CD14-positive monocyte (primary cell): ENCODE data around the gene CGB8. TPM values are rescaled to one million over a fixed set of nuclear protein-coding genes. Genes with fewer than 3 reads are reported as not detected.

Experiments used
- DNase-seq, 3 donors: peaks; one replicate each; pipeline ENCODE4 v3.0.0-alpha.2; 2011 to 2022
- H2AFZ ChIP-seq: 2 replicates; pipeline ENCODE4 v1.6.0; 2012; ENCODE audit warnings: mild to moderate bottlenecking, low read depth, low read length, inconsistent platforms; ENCODE audit not compliant: insufficient read depth, poor library complexity, severe bottlenecking
- H3K27ac ChIP-seq, 2 donors: 1 replicate in 1 of 2; 2 replicates in 1 of 2; pipeline ENCODE4 v1.5.1; 2012 to 2013; ENCODE audit warnings: low read length in 2 of 2, control low read depth in 1 of 2, inconsistent platforms in 1 of 2, low read depth in 1 of 2, mild to moderate bottlenecking in 1 of 2
- H3K27me3 ChIP-seq, 2 donors: one replicate each; pipeline versions ENCODE4 v1.6.0 to v1.6.1; 2011 to 2013; ENCODE audit warnings: low read length in 2 of 2; ENCODE audit not compliant: control insufficient read depth in 2 of 2, insufficient read depth in 2 of 2
- H3K36me3 ChIP-seq, 2 donors: replicated peaks in 1 of 2; 1 replicate in 1 of 2; 2 replicates in 1 of 2; pipeline versions ENCODE4 v1.5.1 to v1.6.1; 2012 to 2013; ENCODE audit warnings: low read length in 2 of 2, control low read depth in 1 of 2, inconsistent platforms in 1 of 2, mild to moderate bottlenecking in 1 of 2; ENCODE audit not compliant: insufficient read depth in 2 of 2, control insufficient read depth in 1 of 2
- H3K4me1 ChIP-seq, 2 donors: 1 replicate in 1 of 2; 2 replicates in 1 of 2; pipeline versions ENCODE4 v1.5.1 to v1.6.1; 2012 to 2013; ENCODE audit warnings: low read length in 2 of 2, control low read depth in 1 of 2, inconsistent platforms in 1 of 2, mild to moderate bottlenecking in 1 of 2, moderate library complexity in 1 of 2; ENCODE audit not compliant: insufficient read depth in 2 of 2, control insufficient read depth in 1 of 2
- H3K4me2 ChIP-seq: replicated peaks from 2 replicates; pipeline ENCODE3; 2012; ENCODE audit warnings: low read length, moderate library complexity, mild to moderate bottlenecking; ENCODE audit not compliant: poor library complexity, severe bottlenecking; ENCODE audit errors: extremely low read depth
- H3K4me3 ChIP-seq, 3 experiments: fragments of 200-600 bp in 1 of 3; sonication (generic) in 1 of 3; replicated peaks in 1 of 3; 1 replicate in 2 of 3; 2 replicates in 1 of 3; pipeline ENCODE4 v1.5.1; 2011 to 2013; ENCODE audit warnings: low read length in 3 of 3, mild to moderate bottlenecking in 3 of 3, control low read depth in 2 of 3, low read depth in 2 of 3, inconsistent platforms in 1 of 3, moderate library complexity in 1 of 3
- H3K79me2 ChIP-seq: 2 replicates; pipeline ENCODE4 v1.6.0; 2012; ENCODE audit warnings: mild to moderate bottlenecking, control low read depth, inconsistent platforms, low read length, moderate library complexity; ENCODE audit not compliant: insufficient read depth
- H3K9ac ChIP-seq: 2 replicates; pipeline ENCODE4 v1.6.0; 2017; ENCODE audit warnings: low read length, mild to moderate bottlenecking; ENCODE audit not compliant: insufficient read depth, poor library complexity, severe bottlenecking
- H3K9me3 ChIP-seq, 2 donors: replicated peaks in 1 of 2; 1 replicate in 1 of 2; 2 replicates in 1 of 2; pipeline versions ENCODE4 v1.5.1 to v1.6.1; 2012 to 2013; ENCODE audit warnings: low read length in 2 of 2, control low read depth in 1 of 2; ENCODE audit not compliant: control insufficient read depth in 1 of 2, insufficient read depth in 1 of 2
- H4K20me1 ChIP-seq: 2 replicates; pipeline ENCODE4 v1.6.0; 2012; ENCODE audit warnings: mild to moderate bottlenecking, low read length, control low read depth, moderate library complexity; ENCODE audit not compliant: insufficient read depth
- H3K27ac Mint-ChIP-seq, 7 donors: one replicate each; pipeline ENCODE4 v1.8.0; 2020; ENCODE audit warnings: mild to moderate bottlenecking in 7 of 7, mixed read lengths in 7 of 7, moderate library complexity in 6 of 7, inconsistent platforms in 2 of 7
- H3K27me3 Mint-ChIP-seq, 3 donors: one replicate each; pipeline ENCODE4 v1.8.0; 2021 to 2022; ENCODE audit warnings: low read depth in 3 of 3, mild to moderate bottlenecking in 3 of 3, mixed read lengths in 3 of 3, moderate library complexity in 3 of 3, inconsistent platforms in 1 of 3
- H3K36me3 Mint-ChIP-seq, 2 donors: one replicate each; pipeline ENCODE4 v1.8.0; 2020; ENCODE audit warnings: mixed read lengths in 2 of 2, inconsistent platforms in 1 of 2, mild to moderate bottlenecking in 1 of 2
- H3K4me1 Mint-ChIP-seq: one replicate; pipeline ENCODE4 v1.8.0; 2020; ENCODE audit warnings: mild to moderate bottlenecking, mixed read lengths
- H3K4me3 Mint-ChIP-seq, 2 donors: one replicate each; pipeline ENCODE4 v1.8.0; 2020; ENCODE audit warnings: mild to moderate bottlenecking in 2 of 2, mixed read lengths in 2 of 2, moderate library complexity in 1 of 2
- H3K9me3 Mint-ChIP-seq, 7 donors: one replicate each; pipeline ENCODE4 v1.8.0; 2020 to 2022; ENCODE audit warnings: mixed read lengths in 7 of 7, mild to moderate bottlenecking in 6 of 7, moderate library complexity in 6 of 7, inconsistent platforms in 2 of 7
- WGBS: methylation state at CpG from one replicate; pipeline ENCODE4 v1.1.5; 2013; ENCODE audit warnings: missing lambda C conversion rate; ENCODE audit not compliant: insufficient coverage; 5-methylcytosine and 5-hydroxymethylcytosine counted together
- intact Hi-C, 2 donors: fragments of 100-400 bp; cut with micrococcal nuclease; formaldehyde crosslinking; loops; one replicate each; pipeline versions ENCODE4 v1.15.0 to v1.15.1; 2023
- polyA plus RNA-seq, 3 donors: library from polyadenylated mRNA; depleted of rRNA in 1 of 3; unstranded in 2 of 3; stranded (reverse) in 1 of 3; fragments of 300-500 nt in 2 of 3; fragments of >200 nt in 1 of 3; fragmentation: Illumina TruSeq in 2 of 3; gene quantifications; 1 replicate in 2 of 3; 2 replicates in 1 of 3; pipeline ENCODE4 v1.2.3, GENCODE V29; 2012 to 2021
- TF ChIP-seq, protein P1 (sequence below): fragments of 200-600 bp; IDR thresholded peaks from one replicate; pipeline ENCODE4 v1.8.0; 2022; ENCODE audit warnings: antibody characterized with exemption, mild to moderate bottlenecking

Gene CGB8
- polyA plus RNA-seq, 3 donors: not detected

DNA sequence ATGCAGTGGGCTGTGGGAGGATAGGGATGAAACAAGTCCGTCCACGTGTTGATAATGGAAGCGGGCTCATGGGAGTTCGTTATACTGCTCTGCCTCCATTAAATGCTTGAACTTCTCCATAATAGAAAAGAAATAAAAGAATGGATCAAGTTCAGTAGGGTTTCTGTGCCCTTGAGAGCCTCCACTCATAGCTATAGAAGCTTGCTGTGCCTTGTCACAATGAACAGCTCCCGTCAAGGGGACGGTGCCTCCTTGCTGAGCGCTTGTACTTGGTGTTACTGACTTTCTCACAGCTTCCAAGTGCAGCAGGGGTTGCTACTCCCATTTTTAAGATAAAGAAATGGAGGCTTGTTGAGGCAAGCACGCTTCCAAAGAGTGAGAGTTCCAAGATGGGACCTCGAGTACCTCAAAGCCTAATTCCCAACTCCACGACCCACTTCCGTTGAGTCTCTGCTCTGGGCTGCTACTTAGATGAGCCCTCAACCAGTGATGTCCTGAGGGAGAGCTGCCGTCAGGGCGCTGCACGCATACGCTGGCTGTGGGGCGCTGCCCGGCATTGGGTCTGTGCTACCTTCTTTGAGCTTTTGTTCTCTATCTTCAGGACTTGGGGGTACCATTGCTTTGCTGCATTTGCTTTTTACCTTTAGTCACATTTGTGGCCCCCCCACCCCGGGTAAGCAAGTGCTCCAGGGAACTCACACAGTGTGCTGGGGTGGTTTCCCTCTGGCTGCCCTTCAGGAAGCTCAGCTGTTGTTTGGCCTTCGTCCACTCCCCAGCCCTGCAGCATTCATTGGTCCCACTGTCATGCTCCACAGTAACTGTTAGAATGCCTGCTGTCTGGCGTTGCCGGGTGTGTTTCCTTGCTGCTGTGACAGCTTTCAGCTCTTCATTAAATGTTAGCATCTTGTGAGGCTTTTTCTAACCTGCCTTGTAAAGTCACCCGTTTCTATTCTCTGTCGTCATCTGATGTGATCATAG lies 45.9 kb upstream of the CGB8 start:
- no peaks in the 10 kb centered on the region for H3K9me3 ChIP-seq
- no peaks in the 10 kb centered on the region for H3K4me1 ChIP-seq
- no peaks in the 10 kb centered on the region for H3K9me3 Mint-ChIP-seq
- H3K4me3 Mint-ChIP-seq: no peak overlapping the region
- H3K4me1 Mint-ChIP-seq: no peaks in the 10 kb centered on the region
- no peak overlapping the region for H3K4me2 ChIP-seq
- peaks cover 53% of the 10 kb centered on the region for H3K79me2 ChIP-seq
- peaks cover 0 to 1% (median 0%) of the 10 kb centered on the region in 3 donors for H3K27me3 Mint-ChIP-seq
- peak overlapping the region in 3 of 7 donors; percentile 4 to 23 (median 10) for H3K27ac Mint-ChIP-seq
- no peaks in the 10 kb centered on the region for H3K27me3 ChIP-seq
- H3K36me3 Mint-ChIP-seq: peaks cover 79 to 97% of the 10 kb centered on the region in 2 donors
- intact Hi-C loops: loop anchor here (5.0 to 10.0 kb wide), 5 partner anchors 53 to 230 kb away; partner anchors contain the start of gene SLC6A16 (in 1 of the 2)
- WGBS: 96% methylated on average over 16 of the region's 23 CpGs
- H3K27ac ChIP-seq: no peak overlapping the region
- no peak overlapping the region for H3K4me3 ChIP-seq
- H3K36me3 ChIP-seq: peaks cover 85 to 100% of the 10 kb centered on the region in 2 donors
- TF ChIP-seq, protein P1, sequence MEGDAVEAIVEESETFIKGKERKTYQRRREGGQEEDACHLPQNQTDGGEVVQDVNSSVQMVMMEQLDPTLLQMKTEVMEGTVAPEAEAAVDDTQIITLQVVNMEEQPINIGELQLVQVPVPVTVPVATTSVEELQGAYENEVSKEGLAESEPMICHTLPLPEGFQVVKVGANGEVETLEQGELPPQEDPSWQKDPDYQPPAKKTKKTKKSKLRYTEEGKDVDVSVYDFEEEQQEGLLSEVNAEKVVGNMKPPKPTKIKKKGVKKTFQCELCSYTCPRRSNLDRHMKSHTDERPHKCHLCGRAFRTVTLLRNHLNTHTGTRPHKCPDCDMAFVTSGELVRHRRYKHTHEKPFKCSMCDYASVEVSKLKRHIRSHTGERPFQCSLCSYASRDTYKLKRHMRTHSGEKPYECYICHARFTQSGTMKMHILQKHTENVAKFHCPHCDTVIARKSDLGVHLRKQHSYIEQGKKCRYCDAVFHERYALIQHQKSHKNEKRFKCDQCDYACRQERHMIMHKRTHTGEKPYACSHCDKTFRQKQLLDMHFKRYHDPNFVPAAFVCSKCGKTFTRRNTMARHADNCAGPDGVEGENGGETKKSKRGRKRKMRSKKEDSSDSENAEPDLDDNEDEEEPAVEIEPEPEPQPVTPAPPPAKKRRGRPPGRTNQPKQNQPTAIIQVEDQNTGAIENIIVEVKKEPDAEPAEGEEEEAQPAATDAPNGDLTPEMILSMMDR: no peak
- peaks cover 92% of the 10 kb centered on the region for H4K20me1 ChIP-seq
- no peak for DNase-seq
- H3K9ac ChIP-seq: no peak overlapping the region
- H2AFZ ChIP-seq: no peak overlapping the region

DNA sequence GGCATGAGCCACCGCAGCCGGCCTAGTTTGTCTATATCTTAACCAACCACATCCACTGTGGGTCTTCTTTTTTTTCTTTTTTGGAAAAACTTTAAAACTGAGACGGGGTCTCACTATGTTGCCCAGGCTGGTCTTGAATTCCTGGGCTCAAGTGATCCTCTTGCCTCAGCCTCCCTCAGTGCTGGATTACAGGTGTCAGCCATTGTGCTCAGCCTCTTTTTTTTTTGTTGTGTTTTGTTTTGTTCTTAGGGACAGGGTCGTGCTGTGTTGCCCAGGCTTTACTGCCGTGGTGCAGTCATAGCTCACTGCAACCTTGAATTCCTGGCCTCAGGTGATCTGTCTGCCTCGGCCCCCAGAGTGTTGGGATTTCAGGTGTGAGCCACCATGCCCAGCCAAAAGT lies 43.8 kb upstream of the CGB8 start:
- H3K27ac ChIP-seq: no peak overlapping the region
- no peak overlapping the region for H3K4me2 ChIP-seq
- TF ChIP-seq, protein P1: no peak
- H3K9me3 ChIP-seq: no peaks in the 10 kb centered on the region
- H3K36me3 ChIP-seq: peaks cover 79 to 95% of the 10 kb centered on the region in 2 donors
- peaks cover 59% of the 10 kb centered on the region for H3K79me2 ChIP-seq
- Mint-ChIP-seq H3K4me1 (peaks cover under 1% of the 10 kb centered on the region), H3K27me3 (peaks cover 0 to 1% (median 0%) of the 10 kb centered on the region in 3 donors), H3K4me3 (no peak overlapping the region), H3K9me3 (no peaks in the 10 kb centered on the region), H3K36me3 (peaks cover 71 to 94% of the 10 kb centered on the region in 2 donors), H3K27ac (peak overlapping the region in 1 of 7 donors; percentile 41)
- WGBS: 95% methylated on average over 4 of the region's 6 CpGs
- intact Hi-C loops: loop anchor here in 1 of 2 donors (10.0 kb wide), 1 partner anchor 232 kb away; the partner anchor contains the start of gene SLC6A16
- no peak overlapping the region for H3K9ac ChIP-seq
- no peaks in the 10 kb centered on the region for H3K27me3 ChIP-seq
- H2AFZ ChIP-seq: no peak overlapping the region
- H4K20me1 ChIP-seq: peaks cover 93% of the 10 kb centered on the region
- no peaks in the 10 kb centered on the region for H3K4me1 ChIP-seq
- DNase-seq: no peak
- no peak overlapping the region for H3K4me3 ChIP-seq
